Activated naive CD8-positive, alpha-beta T cell (primary cell): ENCODE measurements around the gene NLRP7.
"Not testable (repeated sequence)": the region's sequence is repeated elsewhere in the genome, so short reads cannot be mapped to it uniquely, and the experiment has no call there.

Experiments used
- H3K27ac Mint-ChIP-seq: one replicate; pipeline ENCODE4 v1.8.0; 2021; ENCODE audit warnings: mixed read lengths
- H3K27me3 Mint-ChIP-seq: one replicate; pipeline ENCODE4 v1.8.0; 2021; ENCODE audit warnings: mixed read lengths
- H3K36me3 Mint-ChIP-seq: one replicate; pipeline ENCODE4 v1.8.0; 2021; ENCODE audit warnings: mixed read lengths
- H3K4me1 Mint-ChIP-seq: one replicate; pipeline ENCODE4 v1.8.0; 2021; ENCODE audit warnings: low read depth, mixed read lengths
- H3K4me3 Mint-ChIP-seq: one replicate; pipeline ENCODE4 v1.8.0; 2021; ENCODE audit warnings: mild to moderate bottlenecking, mixed read lengths
- H3K9me3 Mint-ChIP-seq: one replicate; pipeline ENCODE4 v1.8.0; 2021; ENCODE audit warnings: low read depth, mixed read lengths

Gene NLRP7

GRCh38 chr19:54943772-54944361 lies 3.5 kb downstream of the NLRP7 start:
- not testable (repeated sequence) for H3K9me3 Mint-ChIP-seq, H3K36me3 Mint-ChIP-seq, H3K4me3 Mint-ChIP-seq, H3K27me3 Mint-ChIP-seq, H3K4me1 Mint-ChIP-seq, H3K27ac Mint-ChIP-seq

DNA sequence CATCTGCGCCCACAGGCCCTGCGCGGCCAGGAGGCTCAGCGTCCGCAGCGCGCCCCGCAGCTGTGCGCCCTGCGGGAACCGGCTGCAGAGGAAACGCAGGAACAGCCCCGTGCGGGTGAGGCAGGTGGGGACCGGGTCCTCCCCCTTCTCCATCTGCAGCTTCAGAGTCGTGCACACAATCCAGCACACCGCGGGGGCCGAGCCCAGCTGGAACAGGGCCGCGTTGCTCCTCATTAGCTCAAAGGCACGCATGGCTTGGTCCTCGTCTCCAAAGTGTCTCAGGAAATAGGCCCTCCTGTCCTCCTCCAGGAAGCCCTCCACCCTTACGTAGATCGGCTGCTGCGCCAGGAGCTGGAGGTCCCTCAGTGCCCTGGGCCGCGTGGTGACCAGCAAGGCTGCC lies 7.8 kb downstream of the NLRP7 start:
- not testable (repeated sequence) for H3K9me3 Mint-ChIP-seq, H3K4me1 Mint-ChIP-seq, H3K36me3 Mint-ChIP-seq, H3K27ac Mint-ChIP-seq, H3K4me3 Mint-ChIP-seq, H3K27me3 Mint-ChIP-seq

- Mint-ChIP-seq H3K27me3 (peaks cover 7% of the 10 kb centered on the region), H3K4me1 (peaks cover 5% of the 10 kb centered on the region), H3K36me3 (no peaks in the 10 kb centered on the region), H3K4me3 (no peak overlapping the region), H3K9me3 (no peaks in the 10 kb centered on the region), H3K27ac (no peak overlapping the region)
Observed at GRCh38 chr19:54938906-54939305, 8.4 kb downstream of the NLRP7 start.

- Mint-ChIP-seq H3K4me3 (no peak overlapping the region), H3K27me3 (peaks cover 7% of the 10 kb centered on the region)
Observed at GRCh38 chr19:54937926-54938325, 9.4 kb downstream of the NLRP7 start.

GRCh38 chr19:54928299-54928698 lies 19.0 kb downstream of the NLRP7 start:
- H3K27ac Mint-ChIP-seq = no peak overlapping the region
- H3K9me3 Mint-ChIP-seq = peaks cover 6% of the 10 kb centered on the region
- H3K36me3 Mint-ChIP-seq = peaks cover 5% of the 10 kb centered on the region
- no peaks in the 10 kb centered on the region for H3K4me1 Mint-ChIP-seq
- no peak overlapping the region for H3K4me3 Mint-ChIP-seq
- H3K27me3 Mint-ChIP-seq = peaks cover 5% of the 10 kb centered on the region

More at GRCh38 chr19:54937926-54938325, 9.4 kb downstream of the NLRP7 start:
- Mint-ChIP-seq H3K36me3 (no peaks in the 10 kb centered on the region), H3K27ac (no peak overlapping the region), H3K9me3 (no peaks in the 10 kb centered on the region), H3K4me1 (peaks cover 5% of the 10 kb centered on the region)

GRCh38 chr19:54923276-54923675 lies 24.1 kb downstream of the NLRP7 start:
- H3K9me3 Mint-ChIP-seq = peaks cover 3% of the 10 kb centered on the region
- no peak overlapping the region for H3K4me3 Mint-ChIP-seq
- no peak overlapping the region for H3K27ac Mint-ChIP-seq
- H3K36me3 Mint-ChIP-seq = peaks cover 4% of the 10 kb centered on the region
- H3K4me1 Mint-ChIP-seq = no peaks in the 10 kb centered on the region
- H3K27me3 Mint-ChIP-seq = peaks cover 3% of the 10 kb centered on the region

DNA sequence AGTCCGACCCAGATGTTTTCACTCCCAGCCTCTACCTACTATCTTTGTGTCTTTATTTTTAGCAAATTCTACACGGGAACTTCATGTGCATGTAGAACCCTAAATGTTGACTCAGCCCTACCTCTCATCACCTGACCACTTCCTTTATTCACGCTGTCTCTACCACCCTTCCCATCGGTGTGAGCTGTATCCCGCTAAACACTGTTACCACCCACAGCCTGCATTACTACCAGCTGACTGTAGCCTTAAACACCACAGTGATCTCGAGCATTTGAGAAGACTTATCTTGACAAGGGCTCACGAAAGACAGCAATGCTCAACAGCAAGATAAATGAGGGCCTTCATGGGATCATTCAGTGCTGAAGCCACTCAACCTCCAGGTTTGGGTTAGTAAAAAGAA lies 26.2 kb downstream of the NLRP7 start:
- H3K27ac Mint-ChIP-seq = no peak overlapping the region

GRCh38 chr19:54919646-54920563 lies 27.4 kb downstream of the NLRP7 start:
- H3K27ac Mint-ChIP-seq, H3K4me3 Mint-ChIP-seq, H3K9me3 Mint-ChIP-seq, H3K36me3 Mint-ChIP-seq, H3K27me3 Mint-ChIP-seq, H3K4me1 Mint-ChIP-seq: not testable (repeated sequence)

More for the DNA sequence above, 26.2 kb downstream of the NLRP7 start:
- Mint-ChIP-seq H3K36me3 (peaks cover 4% of the 10 kb centered on the region), H3K4me1 (no peaks in the 10 kb centered on the region), H3K9me3 (no peaks in the 10 kb centered on the region), H3K4me3 (no peak overlapping the region), H3K27me3 (peaks cover 3% of the 10 kb centered on the region)

- no peaks in the 10 kb centered on the region for H3K9me3 Mint-ChIP-seq
- H3K36me3 Mint-ChIP-seq = peaks cover 2% of the 10 kb centered on the region
- H3K4me3 Mint-ChIP-seq = no peak overlapping the region
- H3K27ac Mint-ChIP-seq = no peak overlapping the region
- H3K4me1 Mint-ChIP-seq = no peaks in the 10 kb centered on the region
- peaks cover 8% of the 10 kb centered on the region for H3K27me3 Mint-ChIP-seq
Observed at GRCh38 chr19:54918499-54918898, 28.8 kb downstream of the NLRP7 start.

DNA sequence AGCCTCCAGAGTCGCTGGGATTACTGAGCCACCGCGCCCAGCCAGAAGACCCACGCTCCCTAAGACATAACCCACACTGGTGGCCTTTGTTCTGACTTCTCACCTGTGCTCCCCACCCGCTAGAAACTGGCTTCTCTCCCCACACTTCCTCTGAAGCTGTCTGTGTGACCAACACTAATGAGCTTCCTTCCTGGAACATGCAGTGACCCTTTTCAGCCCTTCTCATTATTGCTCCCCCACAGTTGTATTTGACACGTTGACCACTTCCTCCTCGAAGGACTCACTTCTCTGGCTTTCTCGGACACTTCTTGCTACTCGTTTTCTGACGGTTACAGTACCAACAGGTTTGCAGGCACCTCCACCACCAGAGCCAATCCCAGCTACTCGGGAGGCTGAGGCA lies 30.5 kb downstream of the NLRP7 start:
- Mint-ChIP-seq H3K9me3 (no peaks in the 10 kb centered on the region), H3K27ac (no peak overlapping the region), H3K4me1 (no peaks in the 10 kb centered on the region), H3K27me3 (peaks cover 8% of the 10 kb centered on the region), H3K36me3 (no peaks in the 10 kb centered on the region), H3K4me3 (no peak overlapping the region)

- not testable (repeated sequence) for H3K27ac Mint-ChIP-seq, H3K4me1 Mint-ChIP-seq, H3K9me3 Mint-ChIP-seq, H3K36me3 Mint-ChIP-seq, H3K4me3 Mint-ChIP-seq, H3K27me3 Mint-ChIP-seq
Observed at GRCh38 chr19:54907899-54908298, 39.4 kb downstream of the NLRP7 start.

GRCh38 chr19:54906819-54907218 lies 40.5 kb downstream of the NLRP7 start:
- Mint-ChIP-seq H3K27me3 (peaks cover 7% of the 10 kb centered on the region), H3K27ac (no peak overlapping the region), H3K36me3 (no peaks in the 10 kb centered on the region), H3K4me1 (no peaks in the 10 kb centered on the region), H3K9me3 (no peaks in the 10 kb centered on the region), H3K4me3 (no peak overlapping the region)

DNA sequence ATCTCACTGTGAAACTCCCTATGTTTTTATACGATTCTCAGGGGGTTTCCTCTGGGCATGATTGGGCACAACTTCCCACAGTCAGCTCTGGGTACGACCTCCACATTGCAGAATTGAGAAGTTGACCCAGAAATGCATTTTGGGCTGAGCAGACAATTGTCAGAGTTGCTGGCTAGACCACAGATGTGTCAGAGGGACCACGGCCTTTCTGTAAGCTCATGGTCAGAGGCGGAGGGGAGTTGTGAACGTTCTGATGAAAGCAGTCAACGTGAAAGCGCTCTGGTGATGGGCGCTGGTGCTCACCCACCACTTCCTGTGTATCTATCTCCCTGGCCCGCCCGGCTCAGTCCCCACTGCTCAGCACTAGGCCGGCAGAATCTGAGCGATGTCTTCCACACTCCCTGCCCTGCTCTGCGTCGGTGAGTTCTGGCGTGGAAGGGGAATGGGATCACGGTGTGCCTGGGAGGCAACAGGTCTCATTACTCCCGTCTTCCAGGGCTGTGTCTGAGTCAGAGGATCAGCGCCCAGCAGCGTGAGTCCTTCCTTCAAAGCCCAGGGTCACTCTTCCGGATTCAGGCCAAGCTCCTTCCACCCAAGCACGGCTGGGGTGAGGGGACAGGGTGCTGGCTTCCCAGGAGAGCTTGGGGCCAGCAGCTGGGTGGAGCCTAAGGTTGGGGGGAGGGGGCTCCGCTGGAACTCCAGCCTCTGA lies 41.4 kb downstream of the NLRP7 start, which contains the start of gene NCR1:
Gene NCR1, plus strand, starts transcription at position 346 of the 709 bp plus-strand sequence. Its CDS starts 40 bp downstream, at position 386.
- H3K27ac Mint-ChIP-seq = no peak within 1 kb of the TSS
- H3K4me1 Mint-ChIP-seq = no peaks in the 10 kb centered on the region

DNA sequence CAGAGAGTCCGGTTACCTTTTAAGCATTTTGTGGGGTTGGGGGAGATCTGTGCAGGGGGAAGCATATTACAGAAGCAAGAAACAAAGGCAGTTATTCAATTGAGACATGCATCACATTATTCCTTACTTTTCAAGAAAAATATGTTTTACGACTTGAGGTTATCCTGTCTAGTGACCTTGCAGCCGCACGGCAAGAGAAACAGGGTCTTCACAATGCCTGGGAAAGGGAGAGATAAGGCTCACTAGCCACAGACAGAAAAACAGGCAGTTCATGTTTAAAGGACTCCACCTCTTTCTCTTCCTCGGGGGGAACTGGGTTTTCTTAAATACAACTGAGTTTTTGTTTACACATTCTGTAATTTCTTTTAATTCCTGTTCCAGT lies 41.9 kb downstream of the NLRP7 start:
- no peak overlapping the region for H3K4me3 Mint-ChIP-seq
- no peaks in the 10 kb centered on the region for H3K9me3 Mint-ChIP-seq
- no peak overlapping the region for H3K27ac Mint-ChIP-seq
- H3K36me3 Mint-ChIP-seq = no peaks in the 10 kb centered on the region
- H3K27me3 Mint-ChIP-seq = peaks cover 4% of the 10 kb centered on the region
- H3K4me1 Mint-ChIP-seq = no peaks in the 10 kb centered on the region

More for the DNA sequence above, 41.4 kb downstream of the NLRP7 start, which contains the start of gene NCR1:
- Mint-ChIP-seq H3K9me3 (no peaks in the 10 kb centered on the region), H3K27me3 (peaks cover 7% of the 10 kb centered on the region), H3K36me3 (no peaks in the 10 kb centered on the region), H3K4me3 (no peak within 1 kb of the TSS)

GRCh38 chr19:54904261-54904660 lies 43.1 kb downstream of the NLRP7 start:
- H3K4me3 Mint-ChIP-seq, H3K36me3 Mint-ChIP-seq, H3K4me1 Mint-ChIP-seq, H3K27me3 Mint-ChIP-seq, H3K9me3 Mint-ChIP-seq, H3K27ac Mint-ChIP-seq: not testable (repeated sequence)
